ENCODE results near the gene SIL1.

DNA sequence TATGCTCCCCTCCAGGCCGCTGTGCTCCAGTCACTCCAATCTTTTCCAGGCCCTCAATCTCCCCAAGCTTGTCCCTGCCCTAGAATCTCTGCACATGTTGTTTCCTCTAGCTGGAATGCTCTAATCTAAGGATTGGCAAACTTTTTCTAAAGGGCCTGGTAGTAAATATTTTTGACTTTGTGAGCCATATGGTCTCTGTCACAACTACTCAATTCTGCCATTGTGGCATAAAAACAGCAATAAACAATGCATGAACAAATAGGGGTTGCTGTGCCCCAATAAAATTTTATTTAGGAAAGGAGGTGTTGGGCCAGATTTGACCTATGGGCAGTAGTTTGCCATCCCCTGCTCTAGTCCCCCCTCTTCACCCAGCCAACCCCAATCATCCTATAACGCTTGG lies 172.5 kb downstream of the SIL1 start:
- TF ChIP-seq, protein P1, sequence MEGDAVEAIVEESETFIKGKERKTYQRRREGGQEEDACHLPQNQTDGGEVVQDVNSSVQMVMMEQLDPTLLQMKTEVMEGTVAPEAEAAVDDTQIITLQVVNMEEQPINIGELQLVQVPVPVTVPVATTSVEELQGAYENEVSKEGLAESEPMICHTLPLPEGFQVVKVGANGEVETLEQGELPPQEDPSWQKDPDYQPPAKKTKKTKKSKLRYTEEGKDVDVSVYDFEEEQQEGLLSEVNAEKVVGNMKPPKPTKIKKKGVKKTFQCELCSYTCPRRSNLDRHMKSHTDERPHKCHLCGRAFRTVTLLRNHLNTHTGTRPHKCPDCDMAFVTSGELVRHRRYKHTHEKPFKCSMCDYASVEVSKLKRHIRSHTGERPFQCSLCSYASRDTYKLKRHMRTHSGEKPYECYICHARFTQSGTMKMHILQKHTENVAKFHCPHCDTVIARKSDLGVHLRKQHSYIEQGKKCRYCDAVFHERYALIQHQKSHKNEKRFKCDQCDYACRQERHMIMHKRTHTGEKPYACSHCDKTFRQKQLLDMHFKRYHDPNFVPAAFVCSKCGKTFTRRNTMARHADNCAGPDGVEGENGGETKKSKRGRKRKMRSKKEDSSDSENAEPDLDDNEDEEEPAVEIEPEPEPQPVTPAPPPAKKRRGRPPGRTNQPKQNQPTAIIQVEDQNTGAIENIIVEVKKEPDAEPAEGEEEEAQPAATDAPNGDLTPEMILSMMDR (IDR thresholded peaks at IDR 0.05; ENCODE audit: insufficient read depth, low read depth, low read length): no peak
- TF ChIP-seq EZH2 (IDR thresholded peaks at IDR 0.05; ENCODE audit: insufficient read depth, low read length): no peak
